Fibroblast of gingiva (primary cell): Measurements from ENCODE around the gene COG1.
"Not testable (repeated sequence)": the region's sequence is repeated elsewhere in the genome, so short reads cannot be mapped to it uniquely, and the experiment has no call there.

Experiments
- DNase-seq: peaks from one replicate; pipeline ENCODE4 v3.0.0-alpha.2; 2011; ENCODE audit warnings: low read depth

The COG1 gene

GRCh38 chr17:73192894-73193701, at the start of gene COG1:
Gene COG1 (plus strand): TSS chr17:73193055. CDS start chr17:73193070, 15 bp downstream.
- DNase-seq, result peak; percentile 85

- DNase-seq, result not testable (repeated sequence)
Observed at GRCh38 chr17:73144209-73144608, 48.6 kb upstream of the COG1 start.

GRCh38 chr17:73145641-73146040, 47.2 kb upstream of the COG1 start:
- no peak for DNase-seq

- DNase-seq, result not testable (repeated sequence)
Observed at GRCh38 chr17:73147791-73148190, 45.1 kb upstream of the COG1 start.

GRCh38 chr17:73148540-73149334, 44.1 kb upstream of the COG1 start:
- no peak for DNase-seq

- DNase-seq, result not testable (repeated sequence)
Observed at GRCh38 chr17:73150622-73151300, 42.1 kb upstream of the COG1 start.

- no peak for DNase-seq
Observed at GRCh38 chr17:73151916-73152632, 40.8 kb upstream of the COG1 start.

GRCh38 chr17:73155410-73156165, 37.3 kb upstream of the COG1 start:
- no peak for DNase-seq

GRCh38 chr17:73156166-73156840, 36.6 kb upstream of the COG1 start:
- peak; percentile 48 for DNase-seq

- no peak for DNase-seq
Observed at GRCh38 chr17:73156887-73157520, 35.9 kb upstream of the COG1 start.

GRCh38 chr17:73157521-73157890, 35.3 kb upstream of the COG1 start:
- DNase-seq, result no peak

- DNase-seq, result no peak
Observed at GRCh38 chr17:73158133-73158532, 34.7 kb upstream of the COG1 start.

- DNase-seq, result no peak
Observed at GRCh38 chr17:73160980-73161630, 31.8 kb upstream of the COG1 start.

- DNase-seq, result no peak
Observed at GRCh38 chr17:73163043-73163442, 29.8 kb upstream of the COG1 start.

- DNase-seq, result no peak
Observed at GRCh38 chr17:73165616-73166404, 27.0 kb upstream of the COG1 start.

GRCh38 chr17:73166731-73167581, 25.9 kb upstream of the COG1 start:
- no peak for DNase-seq

- no peak for DNase-seq
Observed at GRCh38 chr17:73168667-73169066, 24.2 kb upstream of the COG1 start.

GRCh38 chr17:73170324-73170723, 22.5 kb upstream of the COG1 start:
- no peak for DNase-seq
